ENCODE results near the gene C22orf42.

The C22orf42 gene

GRCh38 chr22:32175683-32176644 lies 16.9 kb upstream of the C22orf42 start:
- no peak for TF ChIP-seq REST (IDR thresholded peaks at IDR 0.05; ENCODE audit: insufficient replicate concordance, low read depth)
- TF ChIP-seq POLR2AphosphoS5 (IDR thresholded peaks at IDR 0.05; ENCODE audit: low read depth), result no peak
- no peak for TF ChIP-seq SPI1 (IDR thresholded peaks at IDR 0.05; ENCODE audit: borderline replicate concordance, low read depth)
- Histone ChIP-seq H3K27me3 (ENCODE audit: insufficient read depth, poor library complexity, severe bottlenecking) (peaks cover 14% of the 10 kb centered on the region), H3K27ac (replicated peaks) (no peak overlapping the region), H3K4me3 (replicated peaks; ENCODE audit: insufficient read depth, low read length) (no peak overlapping the region; the same call in 1 of the 2 replicates)
- DNase-seq (ENCODE audit: low read depth in 1 of 2, low spot score in 1 of 2), result no peak

GRCh38 chr22:32175115-32175514 lies 16.0 kb upstream of the C22orf42 start:
- TF ChIP-seq SPI1 (IDR thresholded peaks at IDR 0.05; ENCODE audit: borderline replicate concordance, low read depth), result no peak
- TF ChIP-seq CTCF (IDR thresholded peaks at IDR 0.05; ENCODE audit: insufficient read depth, low read length), result no peak
- TF ChIP-seq POLR2AphosphoS5 (IDR thresholded peaks at IDR 0.05; ENCODE audit: low read depth), result no peak
- TF ChIP-seq GABPA (IDR thresholded peaks at IDR 0.05; ENCODE audit: low read depth), result no peak
- TF ChIP-seq REST (IDR thresholded peaks at IDR 0.05; ENCODE audit: insufficient replicate concordance, low read depth), result no peak
- peaks cover 13% of the 10 kb centered on the region for H3K27me3 ChIP-seq (ENCODE audit: insufficient read depth, poor library complexity, severe bottlenecking)

GRCh38 chr22:32165681-32166080 lies 6.6 kb upstream of the C22orf42 start:
- no peaks in the 10 kb centered on the region for H3K27me3 ChIP-seq (ENCODE audit: insufficient read depth, poor library complexity, severe bottlenecking)
- no peak for TF ChIP-seq CTCF (IDR thresholded peaks at IDR 0.05; ENCODE audit: insufficient read depth, low read length)
- TF ChIP-seq GABPA (IDR thresholded peaks at IDR 0.05; ENCODE audit: low read depth), result no peak
- TF ChIP-seq SPI1 (IDR thresholded peaks at IDR 0.05; ENCODE audit: borderline replicate concordance, low read depth), result no peak
- no peak for TF ChIP-seq POLR2AphosphoS5 (IDR thresholded peaks at IDR 0.05; ENCODE audit: low read depth)
- no peak for TF ChIP-seq REST (IDR thresholded peaks at IDR 0.05; ENCODE audit: insufficient replicate concordance, low read depth)
- DNase-seq (ENCODE audit: low read depth in 1 of 2, low spot score in 1 of 2), result no peak
- no peak overlapping the region for H3K27ac ChIP-seq (replicated peaks)
- no peak overlapping the region for H3K4me3 ChIP-seq (replicated peaks; ENCODE audit: insufficient read depth, low read length)

More at GRCh38 chr22:32175115-32175514, 16.0 kb upstream of the C22orf42 start:
- no peak for DNase-seq (ENCODE audit: low read depth in 1 of 2, low spot score in 1 of 2)
- Histone ChIP-seq H3K27ac (replicated peaks) (no peak overlapping the region), H3K4me3 (replicated peaks; ENCODE audit: insufficient read depth, low read length) (no peak overlapping the region)
